GM10847 (cell line): ENCODE data around the gene SLC27A4.

ENCODE experiments used
- POLR2A ChIP-seq: IDR thresholded peaks from 2 replicates; pipeline ENCODE4 v1.6.1; 2011; ENCODE audit not compliant: insufficient read length; ENCODE audit errors: extremely low read depth

SLC27A4 gene

DNA sequence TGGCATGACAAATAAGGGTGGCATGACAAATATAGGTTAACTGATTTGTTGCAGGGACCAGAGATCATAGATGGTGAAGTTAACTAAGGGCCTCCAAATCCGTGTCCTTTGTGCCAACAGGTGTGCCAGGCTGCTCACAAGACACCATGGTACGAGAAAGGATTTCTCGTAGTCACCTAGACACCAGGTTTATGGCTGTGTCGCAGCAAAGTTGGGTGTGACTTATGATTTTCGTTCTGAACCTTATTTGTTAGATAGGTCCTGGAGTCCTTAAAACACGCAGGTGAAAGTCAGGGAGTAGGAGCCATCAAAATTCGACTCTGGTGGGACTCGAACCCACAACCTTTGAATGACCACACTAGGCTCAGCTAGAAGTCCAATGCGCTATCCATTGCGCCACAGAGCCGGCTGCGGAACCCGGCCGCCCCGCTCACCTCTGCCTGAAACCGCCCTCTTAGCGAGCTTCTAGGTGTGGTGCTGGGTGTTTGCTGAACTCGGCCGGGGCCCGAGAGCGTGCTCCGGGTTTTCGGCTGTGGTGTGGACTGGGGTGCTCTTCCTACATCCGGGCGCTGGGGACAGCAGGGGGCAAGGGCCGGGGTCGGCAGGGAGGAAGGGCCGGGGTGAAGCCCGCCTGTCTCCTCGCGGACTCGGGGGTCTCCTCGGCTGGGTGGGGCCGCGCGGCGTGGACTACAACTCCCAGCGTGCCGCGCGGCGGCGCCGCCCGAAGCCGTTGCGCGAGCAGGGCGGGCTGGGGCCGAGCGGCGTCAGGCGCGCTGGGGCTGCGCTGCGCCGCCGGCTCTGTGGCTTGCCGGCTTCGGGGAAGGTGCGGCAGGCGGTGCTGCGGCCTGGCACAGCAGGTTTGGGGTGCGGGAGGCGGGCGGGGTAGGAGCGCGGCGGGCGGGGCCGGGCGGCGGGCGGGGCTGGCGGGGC is at the start of gene SLC27A4:
Gene SLC27A4, plus strand, starts transcription at position 767 of the 930 bp plus-strand sequence. CDS start 2,606 bp downstream, outside the sequence.
- TF ChIP-seq POLR2A, result peak; percentile 29

DNA sequence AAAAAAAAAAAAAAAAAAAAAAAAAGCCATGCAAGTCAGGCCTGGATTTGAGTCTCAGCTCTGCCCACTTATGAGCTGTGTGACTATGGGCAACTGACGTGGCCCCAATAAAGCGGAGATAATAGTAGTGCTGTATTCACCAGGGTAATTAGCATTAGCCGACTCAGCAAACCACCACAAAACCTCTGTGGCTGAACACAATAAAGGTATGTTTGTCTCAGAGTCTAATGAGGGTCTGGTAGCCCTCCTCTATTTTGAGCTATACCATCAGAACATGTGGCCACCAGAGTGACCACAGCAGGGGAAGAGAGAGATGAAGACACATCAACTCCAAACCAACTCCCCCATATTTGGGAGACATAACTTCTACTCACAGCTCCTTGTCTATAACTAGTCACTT is 48.3 kb upstream of the SLC27A4 start:
- no peak for TF ChIP-seq POLR2A

- no peak for TF ChIP-seq POLR2A
These were observed 47.2 kb upstream of the SLC27A4 start for GRCh38 chr9:128293091-128293490.

DNA sequence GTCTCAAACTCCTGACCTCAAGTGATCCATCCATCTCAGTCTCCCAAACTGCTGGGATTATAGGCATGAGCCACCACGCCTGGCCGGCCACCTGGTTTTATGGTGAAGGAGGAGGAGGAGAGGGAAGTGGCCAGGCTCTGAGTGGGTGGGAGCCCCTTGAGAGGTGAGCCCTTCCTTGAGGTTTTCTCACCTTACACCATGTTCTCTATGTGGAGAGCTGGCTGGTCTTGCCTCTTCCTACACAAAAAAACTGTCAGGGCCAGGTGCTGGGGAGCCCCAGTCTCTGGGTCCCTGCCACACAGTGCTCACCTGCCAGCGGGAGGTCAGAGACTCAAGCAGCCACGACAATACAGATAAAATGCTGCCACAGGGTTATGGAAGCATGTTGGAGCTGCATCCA is 46.2 kb upstream of the SLC27A4 start:
- no peak for TF ChIP-seq POLR2A

DNA sequence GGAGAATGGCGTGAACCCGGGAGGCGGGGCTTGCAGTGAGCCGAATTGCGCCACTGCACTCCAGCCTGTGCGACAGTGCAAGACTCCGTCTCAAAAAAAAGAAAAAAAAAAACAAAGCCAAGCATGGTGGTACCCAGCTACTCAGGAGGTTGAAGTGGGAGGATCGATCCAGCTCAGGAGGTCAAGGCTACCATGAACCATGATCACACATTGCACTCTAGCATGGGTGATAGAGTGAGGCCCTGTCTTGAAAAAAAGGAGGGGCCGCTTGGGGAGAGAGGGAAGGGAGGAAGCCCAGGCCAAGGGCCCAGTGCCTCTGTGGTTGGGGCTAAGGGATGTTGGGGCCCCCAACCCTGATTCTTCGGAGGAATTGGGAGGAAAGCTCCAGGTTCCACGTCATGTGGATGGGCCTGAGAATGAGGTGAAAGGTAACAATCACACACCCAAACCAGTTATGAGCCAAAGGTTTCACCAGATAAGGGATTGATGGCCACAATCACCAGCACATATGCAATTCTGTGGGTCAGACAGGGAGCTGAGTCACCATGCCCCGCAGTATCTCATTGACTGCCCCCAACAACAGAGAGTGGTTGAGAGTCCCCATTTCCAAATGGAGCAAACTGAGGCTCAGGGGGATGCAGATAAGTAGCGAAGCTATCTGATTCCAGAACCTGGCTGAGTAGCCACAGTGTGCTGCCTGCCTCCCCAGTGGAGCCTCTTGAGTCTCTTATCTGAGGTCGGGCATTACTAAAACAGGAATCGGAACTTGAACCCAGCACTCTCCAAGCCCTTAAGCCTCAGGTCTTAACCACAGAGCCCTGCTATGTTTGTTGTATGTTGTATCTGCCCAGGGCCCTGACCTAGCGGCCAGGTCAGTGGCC is 43.7 kb upstream of the SLC27A4 start:
- TF ChIP-seq POLR2A, result no peak

- no peak for TF ChIP-seq POLR2A
These were observed 43.0 kb upstream of the SLC27A4 start for GRCh38 chr9:128297221-128297773.

- TF ChIP-seq POLR2A, result no peak
These were observed 41.5 kb upstream of the SLC27A4 start for GRCh38 chr9:128298535-128299482.

DNA sequence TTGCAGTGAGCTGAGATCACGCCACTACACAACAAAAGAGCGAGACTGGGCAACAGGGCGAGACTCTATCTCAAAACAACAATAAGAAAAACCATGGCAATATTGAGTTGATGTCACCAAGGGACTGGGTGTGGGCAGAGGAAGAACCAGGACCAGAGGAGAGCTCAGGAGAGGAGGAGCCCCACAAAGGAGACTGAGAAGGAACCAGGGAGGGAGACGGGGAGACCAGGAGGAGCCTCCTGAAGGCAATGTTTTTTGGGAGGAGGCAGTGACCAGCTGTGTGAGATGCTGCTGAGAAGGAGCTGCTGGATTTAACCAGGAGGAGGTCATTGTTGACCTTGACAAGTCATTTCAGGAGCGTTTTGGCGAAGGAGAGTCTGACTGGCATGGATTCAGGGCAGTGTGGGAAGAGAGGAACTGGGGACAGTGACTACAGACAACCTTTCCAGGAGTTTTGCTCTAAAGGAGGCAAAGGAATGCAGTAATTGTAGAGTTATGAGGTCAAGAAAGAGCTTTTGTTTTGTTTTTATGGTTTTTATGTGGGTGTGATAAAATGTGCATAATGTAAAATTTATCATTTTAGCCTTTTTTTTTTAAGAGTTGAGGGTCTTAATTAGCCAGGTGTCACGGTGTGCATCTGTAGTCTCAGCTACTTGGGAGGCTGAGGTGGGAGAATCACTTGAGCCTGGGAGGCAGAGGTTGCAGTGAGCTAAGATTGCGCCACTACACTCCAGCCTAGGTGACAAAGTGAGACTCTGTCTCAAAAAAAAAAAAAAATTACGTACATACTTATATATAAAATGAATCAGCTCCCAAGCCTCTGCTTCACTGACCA is 36.0 kb upstream of the SLC27A4 start:
- no peak for TF ChIP-seq POLR2A

DNA sequence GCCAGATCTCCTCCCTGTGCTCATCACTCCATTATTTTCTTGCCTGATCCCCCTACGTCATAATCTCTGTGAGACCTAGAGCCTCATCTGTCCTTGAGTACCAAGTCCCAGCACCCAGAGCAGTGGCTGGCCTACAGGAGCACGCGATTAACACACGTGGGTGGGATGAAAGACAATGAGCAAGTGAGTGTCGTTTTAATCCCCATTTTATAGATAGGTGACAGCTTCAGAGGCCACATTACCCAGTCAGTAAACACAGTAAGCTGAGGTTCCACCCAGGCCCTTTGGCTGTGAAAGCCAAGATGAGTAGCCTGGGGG is 35.4 kb upstream of the SLC27A4 start:
- TF ChIP-seq POLR2A, result no peak

DNA sequence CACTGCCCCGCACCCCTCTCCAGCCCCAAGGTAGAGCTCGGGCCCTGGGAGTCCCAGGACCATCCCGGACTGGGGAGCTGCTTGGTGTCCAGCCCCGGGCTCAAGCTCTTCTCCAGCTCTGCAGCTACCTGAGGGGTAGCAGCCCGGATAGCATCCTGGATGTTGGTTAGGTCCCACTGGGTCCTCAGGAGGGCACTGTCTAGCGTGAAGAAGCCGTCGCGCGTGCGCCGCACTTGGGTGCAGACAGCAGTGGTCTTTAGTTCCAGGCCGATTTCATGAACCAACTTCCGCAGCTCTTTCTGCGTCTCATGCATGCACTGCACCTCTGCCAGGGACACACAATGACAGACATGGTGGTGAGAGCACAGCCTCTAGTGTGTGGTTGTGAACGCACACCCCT is 30.8 kb upstream of the SLC27A4 start:
- TF ChIP-seq POLR2A, result no peak

GRCh38 chr9:128310461-128310860 is 29.9 kb upstream of the SLC27A4 start:
- no peak for TF ChIP-seq POLR2A

DNA sequence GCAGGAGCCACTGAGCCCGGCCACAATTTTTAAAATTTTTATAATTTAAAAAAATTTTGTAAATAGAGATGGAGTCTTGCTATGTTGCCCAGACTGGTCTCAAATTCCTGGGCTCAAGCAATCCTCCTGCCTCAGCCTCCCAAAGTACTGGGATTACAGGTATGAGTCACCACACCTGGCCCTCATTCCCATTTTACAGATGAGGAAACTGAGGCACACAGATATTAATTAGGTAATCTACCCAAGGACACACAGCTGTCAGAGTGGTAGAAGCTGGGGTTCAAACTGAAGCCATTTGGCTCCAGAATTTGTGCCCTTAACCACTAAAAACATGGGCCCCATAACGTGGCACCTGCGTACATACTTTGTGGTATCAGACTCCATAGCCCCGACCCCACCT is 25.6 kb upstream of the SLC27A4 start:
- no peak for TF ChIP-seq POLR2A

- no peak for TF ChIP-seq POLR2A
These were observed 23.9 kb upstream of the SLC27A4 start for GRCh38 chr9:128316421-128316820.

DNA sequence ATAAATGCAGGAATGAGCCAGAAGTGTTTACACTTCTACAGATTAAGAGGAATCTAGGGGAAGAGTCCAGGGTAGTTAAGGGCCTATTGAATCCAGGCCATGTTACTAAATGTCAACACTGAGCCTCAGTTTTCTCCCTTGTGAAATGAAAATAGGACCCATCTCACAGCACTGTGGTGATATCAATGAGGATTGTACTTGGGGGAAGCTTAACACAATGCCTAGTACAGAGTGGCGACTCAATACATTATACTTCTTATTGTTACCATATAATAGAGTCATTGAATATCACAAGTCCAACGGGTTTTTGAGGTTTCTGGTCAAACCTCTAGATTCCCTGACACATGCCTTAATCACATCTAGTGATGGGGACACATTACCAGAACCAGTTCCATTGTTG is 22.7 kb upstream of the SLC27A4 start:
- TF ChIP-seq POLR2A, result no peak
